Gastroesophageal sphincter (tissue), 4 donors: ENCODE results near the gene SPATA19. TPM values are rescaled to one million over a fixed set of nuclear protein-coding genes. Genes with fewer than 3 reads are reported as not detected.
A peak's percentile ranks its signal among the peaks of the same experiment; 100 is the strongest.

Experiments
- ATAC-seq: fragments of 150-250 bp; one replicate; pipeline ENCODE4 v1.9.1; 2016; ENCODE audit warnings: mild to moderate bottlenecking, moderate library complexity
- H3K27ac ChIP-seq, 4 donors: fragments of 200-600 bp; sonication (generic) in 3 of 4; 1 replicate in 3 of 4; 2 replicates in 1 of 4; pipeline ENCODE4 v1.5.1; 2016 to 2019
- H3K27me3 ChIP-seq: fragments of 200-600 bp; sonication (generic); one replicate; pipeline ENCODE4 v1.5.1; 2019
- H3K36me3 ChIP-seq, 2 donors: fragments of 200-600 bp; sonication (generic); one replicate each; pipeline ENCODE4 v1.5.1; 2019; ENCODE audit warnings: control low read depth in 1 of 2
- H3K4me1 ChIP-seq, 3 donors: fragments of 200-600 bp; sonication (generic); 1 replicate in 2 of 3; 2 replicates in 1 of 3; pipeline ENCODE4 v1.5.1; 2016 to 2019; ENCODE audit warnings: control low read depth in 2 of 3
- H3K4me3 ChIP-seq, 2 donors: fragments of 200-600 bp; sonication (generic); one replicate each; pipeline ENCODE4 v1.5.1; 2019; ENCODE audit warnings: mild to moderate bottlenecking in 1 of 2, moderate library complexity in 1 of 2
- H3K9me3 ChIP-seq, 3 donors: fragments of 200-600 bp; sonication (generic); one replicate each; pipeline ENCODE4 v1.5.1; 2017 to 2019; ENCODE audit warnings: control low read depth in 2 of 3
- CTCF ChIP-seq, 4 experiments: fragments of 200-600 bp in 2 of 4; fragments of 450-650 bp in 2 of 4; sonication (generic) in 1 of 4; IDR thresholded peaks; one replicate each; pipeline ENCODE4 v1.5.1; 2017 to 2019; ENCODE audit warnings: antibody characterized with exemption in 4 of 4, mild to moderate bottlenecking in 2 of 4, moderate library complexity in 2 of 4
- EP300 ChIP-seq: sonication (generic); formaldehyde crosslinking; IDR thresholded peaks from one replicate; pipeline ENCODE4 v1.6.1; 2017; ENCODE audit warnings: antibody characterized with exemption, mild to moderate bottlenecking
- POLR2A ChIP-seq, 2 donors: fragments of 450-650 bp; IDR thresholded peaks; one replicate each; pipeline ENCODE4 v1.6.1; 2017; ENCODE audit warnings: antibody characterized with exemption in 2 of 2, mild to moderate bottlenecking in 2 of 2, moderate library complexity in 1 of 2
- POLR2AphosphoS5 ChIP-seq: sonication (generic); formaldehyde crosslinking; IDR thresholded peaks from one replicate; pipeline ENCODE4 v1.6.1; 2017; ENCODE audit warnings: antibody characterized with exemption
- WGBS, 2 donors: methylation state at CpG; one replicate each; pipeline ENCODE4 v1.1.5; 2018; ENCODE audit warnings: low coverage in 1 of 2; 5-methylcytosine and 5-hydroxymethylcytosine counted together
- total RNA-seq, 4 donors: library from RNA; depleted of rRNA; stranded (reverse); fragments of >200 nt; gene quantifications; one replicate each; pipeline ENCODE4 v1.1.0, GENCODE V29; 2016

Gene SPATA19
- total RNA-seq, result not detected

GRCh38 chr11:133845413-133845812 is at the start of gene SPATA19:
TSS of gene SPATA19 (minus strand) at chr11:133845513. CDS start at chr11:133845446, 67 bp downstream.
- H3K27me3 ChIP-seq, result peaks cover 34% of the 10 kb centered on the region
- H3K36me3 ChIP-seq, result no peaks in the 10 kb centered on the region
- ATAC-seq, result no peak
- peaks cover 0 to 9% (median 0%) of the 10 kb centered on the region in 3 donors for H3K9me3 ChIP-seq
- no peak within 1 kb of the TSS for H3K27ac ChIP-seq
- TF ChIP-seq CTCF (IDR thresholded peaks at IDR 0.05) (no peak), POLR2AphosphoS5 (no peak), EP300 (no peak), POLR2A (IDR thresholded peaks at IDR 0.05) (no peak)
- H3K4me3 ChIP-seq, result no peak within 1 kb of the TSS
- H3K4me1 ChIP-seq, result no peaks in the 10 kb centered on the region
- WGBS, 2 donors, result 54 to 79% methylated on average over 2 of the region's 2 CpGs

GRCh38 chr11:133895061-133895479 is 49.8 kb upstream of the SPATA19 start:
- Histone ChIP-seq H3K4me1 (peaks cover 0 to 14% (median 5%) of the 10 kb centered on the region in 3 donors), H3K9me3 (no peaks in the 10 kb centered on the region), H3K27ac (peak overlapping the region in 3 of 4 donors; percentile 21 to 43 (median 34)), H3K36me3 (peaks cover 0 to 38% of the 10 kb centered on the region in 2 donors), H3K27me3 (no peaks in the 10 kb centered on the region), H3K4me3 (no peak overlapping the region)
- no peak for ATAC-seq
- WGBS, 2 donors, result 15% methylated on average over 7 to 8 of the region's 10 CpGs
- TF ChIP-seq EP300 (no peak), CTCF (IDR thresholded peaks at IDR 0.05) (no peak), POLR2AphosphoS5 (no peak), POLR2A (IDR thresholded peaks at IDR 0.05) (no peak)

GRCh38 chr11:133893381-133893780 is 48.1 kb upstream of the SPATA19 start:
- WGBS, 2 donors, result 22 to 65% methylated on average over 4 to 5 of the region's 14 CpGs
- H3K36me3 ChIP-seq, result peaks cover 0 to 21% of the 10 kb centered on the region in 2 donors
- H3K4me3 ChIP-seq, result no peak overlapping the region
- H3K27me3 ChIP-seq, result no peaks in the 10 kb centered on the region
- no peaks in the 10 kb centered on the region for H3K9me3 ChIP-seq
- ATAC-seq, result no peak
- TF ChIP-seq POLR2A (IDR thresholded peaks at IDR 0.05), result no peak
- TF ChIP-seq CTCF (IDR thresholded peaks at IDR 0.05), result no peak
- TF ChIP-seq POLR2AphosphoS5, result no peak
- TF ChIP-seq EP300, result no peak
- peaks cover 0 to 14% (median 5%) of the 10 kb centered on the region in 3 donors for H3K4me1 ChIP-seq
- no peak overlapping the region for H3K27ac ChIP-seq

- Histone ChIP-seq H3K4me3 (no peak overlapping the region), H3K27ac (no peak overlapping the region), H3K27me3 (no peaks in the 10 kb centered on the region), H3K4me1 (peaks cover 0 to 14% (median 5%) of the 10 kb centered on the region in 3 donors), H3K36me3 (peaks cover 0 to 15% of the 10 kb centered on the region in 2 donors), H3K9me3 (no peaks in the 10 kb centered on the region)
- 89 to 93% methylated on average over 6 of the region's 19 CpGs for WGBS, 2 donors
- ATAC-seq, result no peak
- TF ChIP-seq POLR2AphosphoS5 (no peak), CTCF (IDR thresholded peaks at IDR 0.05) (no peak), EP300 (no peak), POLR2A (IDR thresholded peaks at IDR 0.05) (no peak)
Measured at GRCh38 chr11:133892584-133893380, 47.5 kb upstream of the SPATA19 start.

GRCh38 chr11:133892126-133892525 is 46.8 kb upstream of the SPATA19 start:
- no peak for ATAC-seq
- 64 to 100% methylated on average over 2 to 8 of the region's 8 CpGs for WGBS, 2 donors

More at GRCh38 chr11:133892126-133892525, 46.8 kb upstream of the SPATA19 start:
- TF ChIP-seq EP300, result no peak
- TF ChIP-seq POLR2AphosphoS5, result no peak
- TF ChIP-seq POLR2A (IDR thresholded peaks at IDR 0.05), result no peak
- TF ChIP-seq CTCF (IDR thresholded peaks at IDR 0.05), result no peak
- Histone ChIP-seq H3K36me3 (peaks cover 0 to 8% of the 10 kb centered on the region in 2 donors), H3K4me1 (peaks cover 0 to 14% (median 5%) of the 10 kb centered on the region in 3 donors), H3K27me3 (peaks cover 3% of the 10 kb centered on the region), H3K4me3 (no peak overlapping the region), H3K9me3 (no peaks in the 10 kb centered on the region), H3K27ac (no peak overlapping the region)
